ENCODE data around the gene MTMR2.

The MTMR2 gene

GRCh38 chr11:95923728-95924413 lies at the start of gene MTMR2:
MTMR2 (minus strand) TSS chr11:95924107; CDS start chr11:95923954, 153 bp downstream.
- no peak for DNase-seq

DNA sequence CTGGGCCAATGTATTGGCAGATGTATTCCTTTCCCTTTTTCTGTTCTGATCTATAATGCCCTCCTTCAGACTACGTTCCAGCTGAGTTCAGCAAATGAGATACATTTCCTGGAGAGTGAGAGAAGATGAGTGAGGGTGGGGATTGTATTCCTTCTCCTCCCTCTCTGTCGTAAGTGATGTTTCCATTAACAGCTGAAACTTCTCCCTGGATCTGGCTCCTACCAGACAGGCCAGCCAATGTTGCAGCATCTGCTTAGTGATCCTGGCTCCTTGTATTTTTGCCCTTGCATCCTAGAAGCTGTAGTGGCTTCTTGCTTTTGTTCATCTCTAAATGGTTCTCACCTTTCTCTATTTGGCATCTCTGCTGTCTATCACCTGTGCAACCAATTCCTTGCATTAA lies 48.2 kb upstream of the MTMR2 start:
- no peak for DNase-seq

GRCh38 chr11:95968585-95968984 lies 44.7 kb upstream of the MTMR2 start:
- no peak for DNase-seq

DNA sequence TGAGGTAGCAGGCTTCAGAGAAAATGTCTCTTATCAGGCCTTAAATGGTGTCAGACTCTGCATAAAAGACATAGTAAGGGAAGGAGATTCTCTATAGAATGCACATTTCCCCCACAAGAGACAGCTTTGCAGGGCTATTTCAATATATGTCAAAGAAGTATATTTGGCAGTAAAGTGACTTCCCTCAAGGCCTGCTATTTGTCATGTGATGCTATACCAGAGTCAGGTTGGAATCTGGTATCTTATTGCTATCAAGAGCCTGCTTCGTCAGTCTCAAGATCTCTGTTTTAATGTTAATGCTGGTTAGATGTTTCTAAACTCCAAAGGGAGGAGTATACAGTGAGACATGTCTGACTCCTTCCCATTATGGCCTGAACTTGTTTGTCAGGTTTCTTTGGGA lies 40.4 kb upstream of the MTMR2 start:
- DNase-seq = no peak

- DNase-seq = no peak
These were observed 37.9 kb upstream of the MTMR2 start for GRCh38 chr11:95961758-95962157.

- no peak for DNase-seq
These were observed 27.0 kb upstream of the MTMR2 start for GRCh38 chr11:95950905-95951304.

DNA sequence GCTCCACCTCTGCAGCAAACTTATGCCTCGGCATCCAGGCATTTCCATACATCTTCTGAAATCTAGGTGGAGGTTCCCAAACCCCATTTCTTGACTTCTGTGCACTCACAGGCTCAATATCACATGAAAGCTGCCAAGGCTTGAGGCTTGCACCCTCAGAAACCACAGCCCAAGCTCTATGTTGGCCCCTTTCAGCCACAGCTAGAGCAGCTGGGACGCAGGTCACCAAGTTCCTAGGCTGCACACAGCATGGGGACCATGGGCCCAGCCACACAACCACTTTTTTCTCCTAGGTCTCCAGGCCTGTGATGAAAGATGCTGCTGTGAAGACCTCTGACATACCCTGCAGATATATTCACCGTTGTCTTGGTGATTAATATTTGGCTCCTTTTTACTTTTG lies 24.7 kb upstream of the MTMR2 start:
- DNase-seq = no peak

GRCh38 chr11:95944623-95945022 lies 20.7 kb upstream of the MTMR2 start:
- DNase-seq = no peak

DNA sequence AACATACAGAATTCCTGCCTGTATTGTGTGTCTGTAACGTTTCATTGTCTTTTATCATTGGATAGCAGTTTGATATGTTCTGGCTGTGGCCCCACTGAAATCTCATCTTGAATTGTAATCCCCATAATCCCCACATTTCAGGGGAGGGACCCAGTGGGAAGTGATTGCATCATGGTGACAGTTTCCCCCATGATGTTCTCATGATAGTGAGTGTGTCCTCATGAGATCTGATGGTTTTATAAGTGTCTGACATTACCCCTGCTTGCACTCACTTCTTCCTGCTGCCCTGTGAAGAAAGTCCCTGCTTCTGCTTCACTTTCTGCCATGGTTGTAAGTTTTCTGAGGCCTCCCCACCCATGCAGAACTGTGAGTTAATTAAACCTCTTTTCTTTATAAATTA lies 19.6 kb upstream of the MTMR2 start:
- no peak for DNase-seq

DNA sequence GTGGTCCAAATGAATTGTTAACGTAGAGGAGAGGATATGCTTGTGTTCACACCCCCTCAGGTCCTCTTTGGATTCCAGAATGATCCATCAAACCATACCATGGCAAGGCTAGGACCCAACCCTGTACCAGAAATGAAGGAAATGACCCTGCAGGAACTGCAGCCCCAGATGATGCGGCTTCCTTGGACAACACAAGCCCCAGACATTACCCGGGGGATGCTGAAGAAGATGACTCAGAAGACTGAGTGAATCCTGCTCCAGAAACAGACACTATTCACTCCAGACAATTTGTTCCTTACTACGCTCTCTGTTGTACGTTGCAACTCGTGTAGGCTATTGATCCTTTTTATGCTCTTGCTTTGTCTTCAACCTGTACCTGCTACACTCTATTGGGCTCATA lies 15.2 kb upstream of the MTMR2 start:
- no peak for DNase-seq

DNA sequence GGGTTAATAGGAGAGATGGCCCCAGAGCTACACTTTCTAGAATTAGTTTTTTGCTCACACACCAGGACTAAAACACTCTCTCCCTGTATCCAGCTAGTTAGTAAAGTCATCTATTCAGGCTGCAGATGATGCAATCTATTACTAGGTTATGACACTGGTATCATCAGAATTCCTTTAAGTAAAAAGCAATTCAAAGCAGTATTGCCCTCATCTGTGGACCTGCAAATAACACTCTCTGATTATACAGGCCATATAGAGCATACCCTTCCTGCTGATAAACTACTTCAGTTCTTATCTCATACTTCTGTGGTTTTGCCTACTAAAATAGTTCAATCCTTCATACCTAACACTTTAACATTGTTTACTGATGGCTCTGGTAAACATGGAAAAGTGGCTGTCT lies 13.5 kb upstream of the MTMR2 start:
- DNase-seq = no peak

- DNase-seq = no peak
These were observed 9.7 kb upstream of the MTMR2 start for GRCh38 chr11:95933594-95933993.

DNA sequence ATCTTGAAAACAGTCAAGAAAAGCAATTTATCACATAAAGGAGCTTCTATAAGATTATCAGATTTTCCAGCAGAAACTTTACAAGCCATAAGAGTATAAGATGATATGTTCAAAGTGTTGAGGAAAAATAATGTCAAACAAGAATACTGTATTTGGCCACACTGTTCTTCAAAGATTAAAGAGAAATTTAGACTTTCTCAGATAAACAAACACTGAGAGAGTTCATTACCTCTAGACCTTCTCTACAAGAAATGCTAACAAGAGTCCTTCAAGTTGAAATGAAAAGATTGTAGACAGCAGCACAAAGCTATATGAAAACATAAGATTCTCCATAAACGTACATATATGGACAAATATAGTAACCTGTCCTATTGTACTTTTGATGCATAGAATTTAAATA lies 8.0 kb upstream of the MTMR2 start:
- no peak for DNase-seq

GRCh38 chr11:95930948-95931347 lies 7.0 kb upstream of the MTMR2 start:
- DNase-seq = no peak

DNA sequence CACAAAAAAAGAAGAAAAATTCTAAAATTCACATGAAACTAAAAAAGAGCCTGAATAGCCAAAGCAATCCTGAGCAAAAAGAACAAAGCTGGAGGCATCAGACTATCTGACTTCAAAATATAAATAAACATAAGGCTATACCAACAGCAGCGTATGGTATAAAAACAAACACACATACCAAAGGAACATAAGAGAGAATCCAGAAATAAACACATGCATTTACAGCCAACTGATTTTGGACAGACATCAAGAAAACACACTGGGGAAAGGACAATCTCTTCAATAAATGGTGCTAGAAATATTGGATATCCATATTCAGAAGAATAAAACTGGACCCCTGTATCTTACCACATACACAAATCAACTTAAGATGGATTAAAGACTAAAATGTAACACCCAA lies 2.8 kb upstream of the MTMR2 start:
- DNase-seq = no peak

- DNase-seq = no peak
These were observed 1.1 kb upstream of the MTMR2 start for GRCh38 chr11:95925011-95925410.

- no peak for DNase-seq
These were observed 480 bp upstream of the MTMR2 start for GRCh38 chr11:95924414-95924760.

DNA sequence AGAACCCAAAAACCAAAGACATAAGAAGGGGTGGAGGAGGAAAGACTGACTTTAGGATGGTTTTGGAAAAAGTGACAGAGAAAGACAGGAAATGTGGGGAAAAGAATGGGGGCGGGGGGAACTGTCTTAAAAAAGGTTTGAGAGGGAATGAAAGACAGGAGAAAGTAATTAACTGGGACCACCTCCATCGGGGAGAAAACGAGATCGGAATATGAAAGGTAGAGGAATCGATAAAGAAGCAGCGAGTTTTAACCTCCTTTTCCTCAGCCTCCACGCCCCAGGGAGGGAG lies 524 bp downstream of the MTMR2 start:
- no peak for DNase-seq

GRCh38 chr11:95922536-95923438 lies 1.1 kb downstream of the MTMR2 start:
- DNase-seq = no peak

DNA sequence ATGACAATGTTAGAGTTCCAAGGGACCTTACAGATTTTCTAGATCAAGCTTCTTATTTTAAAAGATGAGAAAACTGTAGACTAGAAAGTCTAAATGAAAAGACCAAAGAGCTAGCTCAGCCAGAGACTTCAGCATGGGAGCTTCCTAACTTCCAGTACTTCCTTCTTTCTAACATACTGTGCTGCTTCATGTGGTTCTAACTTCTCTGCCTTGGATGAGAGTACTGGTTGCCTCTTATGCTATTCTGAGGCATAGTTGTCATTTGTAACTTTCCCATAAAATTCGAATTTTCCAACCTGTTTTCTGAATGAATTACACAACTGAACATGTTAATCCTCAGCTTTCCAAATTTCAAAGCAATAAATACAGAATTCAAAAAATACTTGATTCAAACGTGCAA lies 1.8 kb downstream of the MTMR2 start:
- no peak for DNase-seq

- DNase-seq = no peak
These were observed 3.3 kb downstream of the MTMR2 start for GRCh38 chr11:95920460-95921105.

DNA sequence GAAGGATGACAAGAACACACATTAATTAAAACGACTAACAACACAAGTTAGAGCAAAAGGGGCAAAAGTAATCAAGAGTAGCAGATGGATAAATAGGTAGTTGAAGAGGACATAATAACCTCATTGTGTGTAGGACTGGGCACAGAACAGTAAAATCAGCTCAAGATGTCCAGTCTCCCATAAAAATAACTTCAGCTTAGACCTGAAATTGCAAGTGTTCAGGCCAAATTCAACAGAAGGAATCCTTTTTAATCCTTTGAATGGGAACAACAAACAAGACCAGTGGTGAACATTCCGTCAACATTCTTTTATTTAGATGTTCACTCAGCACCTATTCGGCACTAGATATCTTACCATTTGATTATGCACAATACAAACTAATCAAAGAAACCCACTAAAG lies 4.4 kb downstream of the MTMR2 start:
- no peak for DNase-seq

DNA sequence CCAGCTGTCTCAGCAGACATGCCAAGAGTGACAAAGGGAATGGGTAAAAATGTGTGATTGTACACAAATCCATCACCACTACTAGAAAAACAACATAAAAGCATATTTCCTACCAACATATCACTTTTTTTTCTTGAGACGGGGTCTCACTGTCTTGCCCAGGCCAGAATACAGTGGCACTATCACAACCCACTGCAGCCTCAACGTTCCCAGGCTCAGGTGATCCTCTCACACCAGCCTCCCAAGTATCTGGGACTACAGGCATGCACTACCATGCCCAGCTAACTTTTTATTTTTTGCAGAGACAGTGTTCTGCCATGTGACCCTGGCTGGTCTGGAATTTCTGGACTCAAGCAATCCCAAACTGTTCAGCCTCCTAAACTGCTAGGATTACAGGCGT lies 5.2 kb downstream of the MTMR2 start:
- DNase-seq = no peak

DNA sequence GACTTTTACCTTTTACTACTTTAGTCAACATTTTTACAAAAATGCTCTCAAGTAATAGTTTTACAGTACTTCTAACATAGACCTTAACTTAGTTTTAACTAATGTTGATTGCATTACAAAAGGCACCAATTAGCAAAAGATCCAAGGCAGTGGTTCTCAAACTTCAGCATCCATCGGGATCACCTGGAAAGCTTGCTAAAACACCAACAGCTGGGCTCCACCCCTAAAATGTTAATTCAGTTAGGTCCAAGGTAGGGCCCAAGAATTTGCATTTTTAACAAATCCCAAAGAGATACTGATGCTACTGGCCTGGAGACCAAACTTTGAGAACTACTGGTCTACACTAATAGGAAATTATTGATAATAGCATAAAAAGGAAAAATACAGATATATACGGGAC lies 5.9 kb downstream of the MTMR2 start:
- DNase-seq = no peak
